ENCODE data around the gene ZNF77.
"Not testable (repeated sequence)": the region's sequence is repeated elsewhere in the genome, so short reads cannot be mapped to it uniquely, and the experiment has no call there.

Gene ZNF77

DNA sequence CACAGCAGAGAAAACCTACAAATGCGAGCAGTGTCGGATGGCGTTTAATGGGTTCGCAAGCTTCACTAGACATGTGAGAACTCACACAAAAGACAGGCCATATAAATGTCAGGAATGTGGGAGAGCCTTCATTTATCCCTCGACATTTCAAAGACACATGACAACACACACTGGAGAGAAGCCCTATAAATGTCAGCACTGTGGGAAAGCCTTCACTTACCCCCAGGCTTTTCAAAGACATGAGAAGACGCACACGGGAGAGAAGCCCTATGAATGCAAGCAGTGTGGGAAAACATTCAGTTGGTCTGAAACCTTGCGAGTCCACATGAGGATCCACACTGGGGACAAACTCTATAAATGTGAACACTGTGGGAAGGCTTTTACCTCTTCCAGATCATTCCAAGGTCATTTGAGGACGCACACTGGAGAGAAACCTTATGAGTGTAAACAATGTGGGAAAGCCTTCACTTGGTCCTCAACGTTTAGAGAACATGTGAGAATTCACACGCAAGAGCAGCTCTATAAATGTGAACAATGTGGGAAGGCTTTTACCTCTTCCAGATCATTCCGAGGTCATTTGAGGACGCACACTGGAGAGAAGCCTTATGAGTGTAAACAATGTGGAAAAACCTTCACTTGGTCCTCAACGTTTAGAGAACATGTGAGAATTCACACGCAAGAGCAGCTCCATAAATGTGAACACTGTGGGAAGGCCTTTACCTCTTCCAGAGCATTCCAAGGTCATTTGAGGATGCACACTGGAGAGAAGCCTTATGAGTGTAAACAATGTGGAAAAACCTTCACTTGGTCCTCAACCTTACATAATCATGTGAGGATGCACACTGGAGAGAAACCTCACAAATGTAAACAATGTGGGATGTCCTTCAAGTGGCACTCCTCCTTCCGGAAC is 27.2 kb downstream of the ZNF77 start:
- no peak for DNase-seq (ENCODE audit: low read depth in 1 of 2, low spot score in 1 of 2)

DNA sequence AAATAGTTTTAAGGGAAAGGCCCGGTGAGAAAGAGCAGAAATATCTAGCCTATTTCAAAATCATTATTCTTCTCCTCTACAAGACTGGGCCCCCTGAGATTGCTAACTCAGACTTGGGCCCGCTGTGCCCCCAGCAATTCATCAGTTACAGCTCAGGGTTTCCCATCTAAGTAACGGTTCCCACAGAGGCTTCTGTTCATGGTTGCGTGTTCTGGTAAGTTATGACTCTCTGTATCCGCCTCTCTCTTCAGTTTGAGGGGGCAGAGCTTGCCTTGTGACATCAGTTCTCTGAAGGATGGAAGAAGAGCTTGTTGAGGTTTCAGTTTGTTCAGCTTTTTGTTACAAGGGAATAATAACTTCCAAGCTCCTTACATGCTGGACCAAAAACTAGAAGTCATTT is 32.5 kb downstream of the ZNF77 start:
- DNase-seq (ENCODE audit: low read depth in 1 of 2, low spot score in 1 of 2) = no peak

DNA sequence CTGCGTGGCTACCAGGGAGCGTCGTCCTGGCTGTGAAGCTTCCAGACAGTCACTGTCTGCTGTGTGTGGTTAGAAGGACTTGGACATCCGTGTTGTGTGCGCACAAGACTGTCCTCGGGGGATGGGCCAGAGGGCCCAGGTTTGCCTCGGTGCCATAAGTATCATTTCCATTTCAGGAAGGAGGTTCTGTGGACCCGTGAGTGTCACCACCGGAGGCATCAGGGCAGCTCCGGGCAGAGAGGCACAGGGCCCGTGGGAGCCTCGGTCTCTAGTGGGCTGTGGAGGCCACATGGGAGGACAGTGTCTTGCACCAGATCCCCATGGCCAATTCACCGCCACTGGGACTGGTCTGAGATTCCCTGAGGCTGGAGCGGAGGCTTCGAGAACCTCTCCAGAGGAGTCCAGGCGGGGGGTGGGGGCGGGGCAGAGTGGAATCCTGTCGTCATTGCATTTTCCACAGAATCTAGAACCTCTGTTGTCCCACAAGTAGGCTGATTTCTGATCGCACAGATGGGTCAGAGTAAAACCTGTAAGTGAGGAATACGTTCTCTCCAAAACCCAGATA is 38.1 kb downstream of the ZNF77 start:
- DNase-seq (ENCODE audit: low read depth in 1 of 2, low spot score in 1 of 2) = no peak

GRCh38 chr19:2905918-2906519 is 38.8 kb downstream of the ZNF77 start:
- DNase-seq (ENCODE audit: low read depth in 1 of 2, low spot score in 1 of 2) = no peak

- DNase-seq (ENCODE audit: low read depth in 1 of 2, low spot score in 1 of 2) = not testable (repeated sequence)
Observed at GRCh38 chr19:2903326-2903725, 41.4 kb downstream of the ZNF77 start.

DNA sequence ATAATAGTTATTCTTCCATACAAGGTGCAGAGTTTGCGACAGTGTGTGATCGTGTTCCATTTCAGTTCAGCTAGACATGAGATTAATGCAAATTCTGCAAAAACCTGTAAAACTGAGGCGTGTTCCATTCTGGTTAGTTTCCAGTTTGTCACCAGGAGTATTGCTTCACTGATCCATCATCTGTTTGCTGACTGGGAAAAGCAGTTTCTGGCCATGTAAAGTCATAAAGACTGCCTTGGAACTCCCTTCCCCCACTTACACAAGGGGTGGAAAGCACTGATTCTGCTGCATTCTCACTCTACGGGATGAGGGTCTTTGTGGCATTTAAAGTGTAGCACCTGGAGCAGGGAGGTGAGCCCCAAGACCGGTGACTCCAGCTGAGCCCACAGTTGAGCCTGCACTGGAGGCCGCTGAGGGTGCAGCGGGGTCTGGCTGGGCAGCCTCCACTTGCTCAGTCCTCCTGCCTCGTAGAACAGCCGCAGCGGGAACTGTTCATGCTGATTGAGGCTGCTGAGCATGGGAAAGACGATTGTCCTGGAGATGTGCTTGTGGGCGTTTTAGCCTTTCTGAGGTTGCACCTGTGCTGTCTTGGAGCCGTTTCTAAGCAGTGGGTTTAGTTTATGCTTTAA is 42.1 kb downstream of the ZNF77 start:
- DNase-seq (ENCODE audit: low read depth in 1 of 2, low spot score in 1 of 2) = no peak

- DNase-seq (ENCODE audit: low read depth in 1 of 2, low spot score in 1 of 2) = peak; percentile 92 to 93
Observed at GRCh38 chr19:2900296-2901252, 44.2 kb downstream of the ZNF77 start, which contains the start of gene ZNF57. ZNF57 (plus strand) TSS chr19:2900928; CDS start chr19:2901046, 118 bp downstream.

- no peak for DNase-seq (ENCODE audit: low read depth in 1 of 2, low spot score in 1 of 2)
Observed at GRCh38 chr19:2896694-2897093, 48.1 kb downstream of the ZNF77 start.

DNA sequence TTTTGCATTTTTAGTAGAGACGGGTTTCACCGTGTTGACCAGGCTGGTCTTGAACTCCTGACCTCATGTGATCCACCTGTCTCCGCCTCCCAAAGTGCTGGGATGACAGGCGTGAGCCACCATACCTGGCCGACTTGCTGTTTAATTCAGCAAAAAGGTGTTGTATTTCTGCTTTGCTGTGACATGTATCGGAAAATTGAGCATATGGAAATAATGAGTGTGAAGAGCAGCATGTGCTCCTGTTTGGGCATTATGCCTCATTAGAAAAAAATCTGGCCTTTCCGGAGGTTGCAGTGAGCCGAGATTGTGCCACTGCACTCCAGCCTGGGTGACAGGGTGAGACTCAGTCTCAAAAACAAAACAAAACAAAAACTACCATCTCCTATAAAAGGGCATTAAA is 54.2 kb downstream of the ZNF77 start:
- not testable (repeated sequence) for DNase-seq (ENCODE audit: low read depth in 1 of 2, low spot score in 1 of 2)

DNA sequence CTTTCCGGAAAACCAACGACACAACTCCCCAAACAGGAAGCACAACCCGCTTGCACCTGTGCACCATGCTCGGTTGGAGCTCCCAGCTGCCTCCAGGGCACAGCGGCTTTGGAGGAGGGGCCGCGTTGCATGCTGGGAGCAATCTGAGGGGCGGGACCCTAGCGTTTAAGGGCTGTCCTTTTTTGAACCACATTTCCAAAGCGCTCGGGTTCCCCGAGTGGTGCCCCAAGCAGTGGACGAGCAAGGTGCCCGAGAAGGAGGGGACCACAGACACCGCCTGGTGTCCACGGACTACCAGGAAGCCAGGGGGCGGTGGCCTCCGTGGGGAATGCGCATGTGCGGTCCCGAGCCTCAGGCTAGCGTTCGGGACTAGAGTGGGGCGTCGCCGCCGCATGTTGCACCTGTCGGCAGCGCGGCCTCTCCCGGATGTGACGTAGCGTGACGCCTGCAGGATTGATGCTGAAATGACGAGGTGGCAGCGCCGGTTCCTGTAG is 56.0 kb downstream of the ZNF77 start:
- peak in 1 of 2 donors; percentile 44 for DNase-seq (ENCODE audit: low read depth in 1 of 2, low spot score in 1 of 2)

DNA sequence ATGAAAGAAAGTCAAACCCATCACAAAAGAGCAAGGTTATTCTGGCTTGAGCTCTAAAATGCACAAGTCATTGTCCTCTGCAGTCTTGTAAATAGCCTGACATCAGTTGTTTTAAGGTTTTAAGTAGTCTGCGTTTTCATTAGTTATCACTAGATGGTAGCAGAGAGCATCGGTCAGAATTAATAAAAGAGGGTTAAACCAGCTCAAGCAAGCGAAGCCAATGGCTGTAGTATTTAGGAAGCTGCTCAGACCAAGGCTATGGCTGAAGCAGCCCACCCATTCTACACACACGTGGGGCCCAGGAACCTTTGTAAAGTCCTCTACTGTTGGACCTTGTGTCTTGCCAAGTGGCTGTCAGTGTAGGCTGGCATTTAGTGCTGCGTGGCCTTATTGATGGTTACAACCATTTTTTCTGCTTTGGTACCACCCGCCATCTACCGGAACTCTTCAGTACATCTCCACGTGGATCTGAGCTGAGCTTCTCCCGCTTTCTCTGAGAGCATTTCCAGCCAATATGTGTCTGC is 57.3 kb downstream of the ZNF77 start:
- DNase-seq (ENCODE audit: low read depth in 1 of 2, low spot score in 1 of 2) = no peak

GRCh38 chr19:2885736-2886135 is 59.0 kb downstream of the ZNF77 start:
- DNase-seq (ENCODE audit: low read depth in 1 of 2, low spot score in 1 of 2) = no peak

DNA sequence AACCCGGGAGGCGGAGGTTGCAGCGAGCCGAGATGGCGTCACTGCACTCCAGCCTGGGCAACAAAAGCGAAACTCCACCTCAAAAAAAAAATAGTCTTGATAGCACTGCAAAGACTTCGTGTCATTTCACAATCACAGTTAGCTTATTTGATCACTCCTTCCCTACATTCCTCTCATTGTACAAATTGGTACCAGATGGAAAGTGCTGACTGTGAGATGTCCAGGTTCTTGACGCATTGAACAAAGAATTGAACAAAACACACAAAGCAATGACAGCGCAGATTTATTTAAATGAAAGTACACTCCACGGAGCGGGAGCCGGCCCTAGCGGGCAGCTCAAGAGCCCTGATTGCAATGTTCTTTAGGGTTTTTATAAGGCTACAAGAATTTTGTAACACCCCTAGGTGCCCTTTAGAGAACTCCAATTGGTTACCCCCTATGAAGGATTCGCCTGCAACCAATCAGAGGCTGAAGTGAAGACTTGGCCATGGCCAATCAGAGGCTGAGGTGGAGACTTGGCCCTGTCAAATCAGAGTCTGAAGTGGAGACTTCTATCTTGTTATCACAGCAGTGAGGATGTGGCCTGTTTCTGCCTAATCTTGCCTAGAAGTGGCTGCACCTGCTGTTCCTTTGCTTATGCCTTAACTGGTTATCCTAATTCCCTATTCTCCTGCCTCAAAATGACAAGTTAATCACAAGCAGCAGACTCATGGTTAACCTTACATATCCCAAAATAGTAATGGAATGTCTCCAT is 60.9 kb downstream of the ZNF77 start:
- no peak for DNase-seq (ENCODE audit: low read depth in 1 of 2, low spot score in 1 of 2)

Measured in stimulated activated CD4-positive, alpha-beta T cell treated with anti-CD3 and anti-CD28 coated beads, Interleukin-15, amount 100 ng/mL, for 1 hour (primary cell).